ENCODE measurements around the gene SBK1.

GRCh38 chr16:28250999-28251398 is 41.3 kb upstream of the SBK1 start:
- TF ChIP-seq CTCF (IDR thresholded peaks at IDR 0.05; ENCODE audit: borderline replicate concordance, extremely low read depth, low read length, poor library complexity, severe bottlenecking) = no peak
- no peak for TF ChIP-seq EZH2 (IDR thresholded peaks at IDR 0.05; ENCODE audit: borderline replicate concordance, low read depth, low read length, severe bottlenecking)

Data from DND-41 (cell line).